Measurements from ENCODE around the gene RCL1. TPM values are rescaled to one million over a fixed set of nuclear protein-coding genes. Genes with fewer than 3 reads are reported as not detected.

The RCL1 gene
- polyA plus RNA-seq, 3 donors: 2.2 to 3.0 (median 3.0) TPM

- no peak overlapping the region for H3K4me2 ChIP-seq (replicated peaks; ENCODE audit: extremely low read depth, low read length, poor library complexity, severe bottlenecking)
- no peaks in the 10 kb centered on the region for H3K79me2 ChIP-seq (ENCODE audit: insufficient read depth, low read length)
- TF ChIP-seq, protein P1, sequence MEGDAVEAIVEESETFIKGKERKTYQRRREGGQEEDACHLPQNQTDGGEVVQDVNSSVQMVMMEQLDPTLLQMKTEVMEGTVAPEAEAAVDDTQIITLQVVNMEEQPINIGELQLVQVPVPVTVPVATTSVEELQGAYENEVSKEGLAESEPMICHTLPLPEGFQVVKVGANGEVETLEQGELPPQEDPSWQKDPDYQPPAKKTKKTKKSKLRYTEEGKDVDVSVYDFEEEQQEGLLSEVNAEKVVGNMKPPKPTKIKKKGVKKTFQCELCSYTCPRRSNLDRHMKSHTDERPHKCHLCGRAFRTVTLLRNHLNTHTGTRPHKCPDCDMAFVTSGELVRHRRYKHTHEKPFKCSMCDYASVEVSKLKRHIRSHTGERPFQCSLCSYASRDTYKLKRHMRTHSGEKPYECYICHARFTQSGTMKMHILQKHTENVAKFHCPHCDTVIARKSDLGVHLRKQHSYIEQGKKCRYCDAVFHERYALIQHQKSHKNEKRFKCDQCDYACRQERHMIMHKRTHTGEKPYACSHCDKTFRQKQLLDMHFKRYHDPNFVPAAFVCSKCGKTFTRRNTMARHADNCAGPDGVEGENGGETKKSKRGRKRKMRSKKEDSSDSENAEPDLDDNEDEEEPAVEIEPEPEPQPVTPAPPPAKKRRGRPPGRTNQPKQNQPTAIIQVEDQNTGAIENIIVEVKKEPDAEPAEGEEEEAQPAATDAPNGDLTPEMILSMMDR (IDR thresholded peaks at IDR 0.05): no peak
- DNase-seq: no peak
- no peaks in the 10 kb centered on the region for H3K27me3 ChIP-seq (ENCODE audit: control insufficient read depth in 2 of 2, insufficient read depth in 2 of 2, low read length in 2 of 2)
- H3K4me1 ChIP-seq (ENCODE audit: control insufficient read depth in 1 of 2, insufficient read depth in 2 of 2, low read length in 2 of 2): no peaks in the 10 kb centered on the region
- no peak overlapping the region for H3K4me3 Mint-ChIP-seq
- 83% methylated on average over 6 of the region's 9 CpGs for WGBS (ENCODE audit: insufficient coverage)
- intact Hi-C loops (cut with micrococcal nuclease): no loop called here
- no peak overlapping the region for H3K4me3 ChIP-seq (replicated peaks in 1 of 3; ENCODE audit: low read depth in 2 of 3, low read length in 3 of 3)
- H3K27ac Mint-ChIP-seq: peak overlapping the region in 2 of 7 donors; percentile 44 to 68
- no peaks in the 10 kb centered on the region for H3K9me3 ChIP-seq (replicated peaks in 1 of 2; ENCODE audit: control insufficient read depth in 1 of 2, insufficient read depth in 1 of 2, low read length in 2 of 2)
- H3K27me3 Mint-ChIP-seq (ENCODE audit: low read depth in 3 of 3): no peaks in the 10 kb centered on the region
- H3K9me3 Mint-ChIP-seq: peaks cover 0 to 2% (median 0%) of the 10 kb centered on the region in 7 donors
- peaks cover 13 to 37% of the 10 kb centered on the region in 2 donors for H3K36me3 ChIP-seq (replicated peaks in 1 of 2; ENCODE audit: control insufficient read depth in 1 of 2, insufficient read depth in 2 of 2, low read length in 2 of 2)
- peaks cover 27 to 38% of the 10 kb centered on the region in 2 donors for H3K36me3 Mint-ChIP-seq
- peaks cover 7% of the 10 kb centered on the region for H3K4me1 Mint-ChIP-seq
- no peak overlapping the region for H3K27ac ChIP-seq (ENCODE audit: low read depth in 1 of 2, low read length in 2 of 2)
- no peak overlapping the region for H2AFZ ChIP-seq (ENCODE audit: insufficient read depth, low read depth, low read length, poor library complexity, severe bottlenecking)
- no peaks in the 10 kb centered on the region for H4K20me1 ChIP-seq (ENCODE audit: insufficient read depth, low read length)
- H3K9ac ChIP-seq (ENCODE audit: insufficient read depth, low read length, poor library complexity, severe bottlenecking): no peak overlapping the region
Measured at GRCh38 chr9:4850603-4851310, 58.0 kb downstream of the RCL1 start.

GRCh38 chr9:4852419-4852818 lies 59.7 kb downstream of the RCL1 start:
- H3K4me1 ChIP-seq (ENCODE audit: control insufficient read depth in 1 of 2, insufficient read depth in 2 of 2, low read length in 2 of 2): no peaks in the 10 kb centered on the region
- no peak overlapping the region for H2AFZ ChIP-seq (ENCODE audit: insufficient read depth, low read depth, low read length, poor library complexity, severe bottlenecking)
- H3K27me3 ChIP-seq (ENCODE audit: control insufficient read depth in 2 of 2, insufficient read depth in 2 of 2, low read length in 2 of 2): no peaks in the 10 kb centered on the region
- no peak for DNase-seq
- peaks cover 10% of the 10 kb centered on the region for H3K4me1 Mint-ChIP-seq
- H3K4me3 Mint-ChIP-seq: no peak overlapping the region
- H3K36me3 ChIP-seq (replicated peaks in 1 of 2; ENCODE audit: control insufficient read depth in 1 of 2, insufficient read depth in 2 of 2, low read length in 2 of 2): peaks cover 13 to 32% of the 10 kb centered on the region in 2 donors
- no peak overlapping the region for H3K4me2 ChIP-seq (replicated peaks; ENCODE audit: extremely low read depth, low read length, poor library complexity, severe bottlenecking)
- H3K79me2 ChIP-seq (ENCODE audit: insufficient read depth, low read length): no peaks in the 10 kb centered on the region
- H3K27me3 Mint-ChIP-seq (ENCODE audit: low read depth in 3 of 3): no peaks in the 10 kb centered on the region
- H4K20me1 ChIP-seq (ENCODE audit: insufficient read depth, low read length): no peaks in the 10 kb centered on the region
- TF ChIP-seq, protein P1 (IDR thresholded peaks at IDR 0.05): no peak
- H3K9ac ChIP-seq (ENCODE audit: insufficient read depth, low read length, poor library complexity, severe bottlenecking): no peak overlapping the region
- peaks cover 23 to 37% of the 10 kb centered on the region in 2 donors for H3K36me3 Mint-ChIP-seq
- intact Hi-C loops (cut with micrococcal nuclease): no loop called here
- no peak overlapping the region for H3K27ac ChIP-seq (ENCODE audit: low read depth in 1 of 2, low read length in 2 of 2)
- H3K9me3 Mint-ChIP-seq: peaks cover 0 to 2% (median 0%) of the 10 kb centered on the region in 7 donors
- H3K27ac Mint-ChIP-seq: no peak overlapping the region
- H3K9me3 ChIP-seq (replicated peaks in 1 of 2; ENCODE audit: control insufficient read depth in 1 of 2, insufficient read depth in 1 of 2, low read length in 2 of 2): no peaks in the 10 kb centered on the region
- no peak overlapping the region for H3K4me3 ChIP-seq (replicated peaks in 1 of 3; ENCODE audit: low read depth in 2 of 3, low read length in 3 of 3)
- 96% methylated on average over 6 of the region's 6 CpGs for WGBS (ENCODE audit: insufficient coverage)
